ENCODE measurements around the gene CCL4L2.
"Not testable (repeated sequence)": the region's sequence is repeated elsewhere in the genome, so short reads cannot be mapped to it uniquely, and the experiment has no call there.

CCL4L2 gene

GRCh38 chr17:36221581-36222100 lies 10.8 kb downstream of the CCL4L2 start:
- not testable (repeated sequence) for DNase-seq (ENCODE audit: low read depth in 3 of 3)

- DNase-seq (ENCODE audit: low read depth in 3 of 3): not testable (repeated sequence)
Measured at GRCh38 chr17:36222967-36223366, 12.1 kb downstream of the CCL4L2 start.

- DNase-seq (ENCODE audit: low read depth in 3 of 3): not testable (repeated sequence)
Measured at GRCh38 chr17:36229644-36230043, 18.8 kb downstream of the CCL4L2 start.

GRCh38 chr17:36242046-36242445 lies 31.2 kb downstream of the CCL4L2 start:
- not testable (repeated sequence) for DNase-seq (ENCODE audit: low read depth in 3 of 3)
